HepG2 (cell line): ENCODE data around the gene ARPC1A. TPM values are rescaled to one million over a fixed set of nuclear protein-coding genes. Genes with fewer than 3 reads are reported as not detected.
A peak's percentile ranks its signal among the peaks of the same experiment; 100 is the strongest.

Experiments used
- ARHGAP35 ChIP-seq: sonication (generic); formaldehyde crosslinking; IDR thresholded peaks from 2 replicates; pipeline ENCODE4 v1.9.0; 2022; ENCODE audit warnings: mild to moderate bottlenecking, inconsistent platforms, moderate library complexity, missing genetic modification reagents, borderline replicate concordance
- ASH2L ChIP-seq: fragments of 300-600, 200-600 bp; sonication (generic); IDR thresholded peaks from 2 replicates; pipeline ENCODE4 v1.7.0; 2017; ENCODE audit warnings: low read depth, mild to moderate bottlenecking, moderate library complexity, mixed read lengths, low read length; ENCODE audit not compliant: insufficient read length
- CHD4 ChIP-seq: fragments of 200-600 bp; sonication (generic); IDR thresholded peaks from 2 replicates; pipeline ENCODE4 v1.7.0; 2017; ENCODE audit warnings: mild to moderate bottlenecking, low read length, borderline replicate concordance
- HNF4G ChIP-seq, 2 experiments: sonication (generic) in 1 of 2; formaldehyde crosslinking in 1 of 2; IDR thresholded peaks; 2 replicates each; pipeline versions ENCODE4 v1.4.0 to v1.6.1; 2011 to 2020; ENCODE audit warnings: borderline replicate concordance in 2 of 2, low read depth in 2 of 2, mild to moderate bottlenecking in 2 of 2, low read length in 1 of 2, missing genetic modification reagents in 1 of 2, moderate library complexity in 1 of 2
- KAT7 ChIP-seq: IDR thresholded peaks from 2 replicates; pipeline ENCODE4 v1.6.1; 2018; ENCODE audit warnings: borderline replicate concordance, missing compliant biosample characterization
- POLR2AphosphoS2 ChIP-seq: IDR thresholded peaks from 2 replicates; pipeline ENCODE4 v1.6.1; 2011; ENCODE audit warnings: low read depth, low read length, improper control_type of control experiment
- SIX4 ChIP-seq: sonication (generic); formaldehyde crosslinking; IDR thresholded peaks from 2 replicates; pipeline ENCODE4 v1.4.0; 2020; ENCODE audit warnings: missing genetic modification reagents
- SKI ChIP-seq: fragments of 450-650 bp; IDR thresholded peaks from one replicate; pipeline ENCODE4 v1.6.1; 2018; ENCODE audit warnings: mild to moderate bottlenecking; ENCODE audit not compliant: partially characterized antibody
- SMAD3 ChIP-seq: sonication (generic); formaldehyde crosslinking; IDR thresholded peaks from 2 replicates; pipeline ENCODE4 v1.4.0; 2020; ENCODE audit warnings: missing genetic modification reagents
- SMARCC2 ChIP-seq: fragments of 450-650 bp; IDR thresholded peaks from 2 replicates; pipeline ENCODE4 v1.6.1; 2017; ENCODE audit warnings: antibody characterized with exemption, mild to moderate bottlenecking
- ZNF274 ChIP-seq: sonication (generic); formaldehyde crosslinking; IDR thresholded peaks from 2 replicates; pipeline ENCODE4 v1.5.1; 2020; ENCODE audit warnings: mild to moderate bottlenecking, missing genetic modification reagents
- ZNF30 ChIP-seq: sonication (generic); formaldehyde crosslinking; IDR thresholded peaks from 2 replicates; pipeline ENCODE4 v1.5.0; 2020; ENCODE audit warnings: mild to moderate bottlenecking, missing genetic modification reagents
- ZNF530 ChIP-seq: sonication (generic); formaldehyde crosslinking; IDR thresholded peaks from 2 replicates; pipeline ENCODE4 v1.5.0; 2020; ENCODE audit warnings: low read depth, mild to moderate bottlenecking, missing genetic modification reagents
- ZNF549 ChIP-seq: sonication (generic); formaldehyde crosslinking; IDR thresholded peaks from 2 replicates; pipeline ENCODE4 v1.5.0; 2020; ENCODE audit warnings: missing genetic modification reagents
- ZNF563 ChIP-seq: sonication (generic); formaldehyde crosslinking; IDR thresholded peaks from 2 replicates; pipeline ENCODE4 v1.8.0; 2022; ENCODE audit warnings: mild to moderate bottlenecking, moderate library complexity, missing genetic modification reagents
- polyA plus RNA-seq, 8 experiments: library from polyadenylated mRNA; depleted of rRNA in 3 of 8; stranded (reverse) in 7 of 8; unstranded in 1 of 8; fragments of >200 nt; fragmentation: Illumina TruSeq in 4 of 8; extraction: Trizol in 4 of 8; gene quantifications; 2 replicates each; pipeline versions ENCODE4 v1.2.1 to v1.2.3, GENCODE V29; 2011 to 2016; ENCODE audit warnings: low read depth in 4 of 8, missing spikeins in 1 of 8, mixed read lengths in 1 of 8; ENCODE audit not compliant: insufficient read depth in 1 of 8
- total RNA-seq, 5 experiments: library from RNA; depleted of rRNA; stranded (reverse); fragments of >200 nt; fragmentation: Illumina TruSeq; extraction: Trizol; gene quantifications; 2 replicates each; pipeline ENCODE4 v1.2.3, GENCODE V29; 2016; ENCODE audit warnings: low read depth in 1 of 5
- TF ChIP-seq, protein P1 (sequence below): sonication (generic); formaldehyde crosslinking; IDR thresholded peaks from 2 replicates; pipeline ENCODE4 v1.4.0; 2020; ENCODE audit warnings: mild to moderate bottlenecking, missing genetic modification reagents, borderline replicate concordance
- TF ChIP-seq, protein P2 (sequence below): sonication (generic); formaldehyde crosslinking; IDR thresholded peaks from 2 replicates; pipeline ENCODE4 v1.4.0; 2020; ENCODE audit warnings: mild to moderate bottlenecking, missing genetic modification reagents
- TF ChIP-seq, protein P3 (sequence below): sonication (generic); formaldehyde crosslinking; IDR thresholded peaks from 2 replicates; pipeline ENCODE4 v1.4.0; 2020; ENCODE audit warnings: mild to moderate bottlenecking, missing genetic modification reagents
- TF ChIP-seq, protein P4 (sequence below): IDR thresholded peaks from 2 replicates; pipeline ENCODE4 v1.6.1; 2018; ENCODE audit warnings: missing genetic modification reagents

ARPC1A gene
- total and polyA plus RNA-seq, 2 of the 13 experiments (the other 11 are each of a cell fraction or from before 2014, with no cell fraction given), result 44.3 to 88.5 TPM

DNA sequence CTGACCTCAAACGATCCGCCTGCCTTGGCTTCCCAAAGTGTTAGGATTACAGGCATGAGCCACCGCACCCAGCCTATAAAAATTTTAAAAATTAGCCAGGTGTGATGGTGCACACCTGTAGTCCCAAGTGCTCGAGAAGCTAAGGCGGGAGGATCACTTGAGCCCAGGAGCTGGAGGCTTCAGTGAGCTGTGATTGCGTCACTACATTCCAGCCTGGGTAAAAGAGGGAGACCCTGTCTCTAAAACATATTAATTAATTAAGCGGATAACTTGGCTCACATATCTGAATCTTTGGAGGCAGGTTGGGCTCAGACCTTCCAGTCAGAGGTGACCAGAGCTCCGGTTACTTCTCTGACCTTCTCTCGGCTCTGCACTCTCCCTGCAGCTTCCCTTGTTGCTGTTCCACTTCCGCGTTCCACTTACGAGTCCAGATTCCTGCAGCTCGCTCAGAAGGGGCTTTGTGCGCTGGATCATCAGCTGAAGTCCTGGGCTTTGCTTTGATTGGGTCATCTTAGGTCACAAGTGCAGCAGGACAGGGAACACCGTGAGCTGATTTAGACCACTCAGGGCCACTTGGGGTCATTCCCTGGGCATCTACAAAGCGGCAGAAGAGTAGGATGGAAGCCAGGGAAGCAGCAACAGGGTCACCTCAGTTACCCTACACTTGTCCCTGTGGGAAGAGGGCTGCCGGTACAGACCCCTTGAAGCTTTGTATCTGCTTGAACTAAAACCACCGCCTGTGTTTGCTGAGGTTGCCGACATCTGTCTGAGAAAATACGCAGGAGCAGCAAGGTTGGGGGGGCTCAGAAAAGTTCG is 46.8 kb downstream of the ARPC1A start (continued):
- TF ChIP-seq, protein P1, sequence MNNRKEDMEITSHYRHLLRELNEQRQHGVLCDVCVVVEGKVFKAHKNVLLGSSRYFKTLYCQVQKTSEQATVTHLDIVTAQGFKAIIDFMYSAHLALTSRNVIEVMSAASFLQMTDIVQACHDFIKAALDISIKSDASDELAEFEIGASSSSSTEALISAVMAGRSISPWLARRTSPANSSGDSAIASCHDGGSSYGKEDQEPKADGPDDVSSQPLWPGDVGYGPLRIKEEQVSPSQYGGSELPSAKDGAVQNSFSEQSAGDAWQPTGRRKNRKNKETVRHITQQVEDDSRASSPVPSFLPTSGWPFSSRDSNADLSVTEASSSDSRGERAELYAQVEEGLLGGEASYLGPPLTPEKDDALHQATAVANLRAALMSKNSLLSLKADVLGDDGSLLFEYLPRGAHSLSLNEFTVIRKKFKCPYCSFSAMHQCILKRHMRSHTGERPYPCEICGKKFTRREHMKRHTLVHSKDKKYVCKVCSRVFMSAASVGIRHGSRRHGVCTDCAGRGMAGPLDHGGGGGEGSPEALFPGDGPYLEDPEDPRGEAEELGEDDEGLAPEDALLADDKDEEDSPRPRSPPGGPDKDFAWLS (CRISPR knock-in tag), result no peak
- TF ChIP-seq CHD4, result no peak
- TF ChIP-seq ZNF274 (CRISPR knock-in tag), result no peak
- TF ChIP-seq POLR2AphosphoS2, result no peak
- TF ChIP-seq SMAD3, result peak; percentile 67; the same call in 1 of the 2 replicates
- TF ChIP-seq SKI, result peak; percentile 11
- no peak for TF ChIP-seq ZNF30 (CRISPR knock-in tag)
- TF ChIP-seq, protein P2, sequence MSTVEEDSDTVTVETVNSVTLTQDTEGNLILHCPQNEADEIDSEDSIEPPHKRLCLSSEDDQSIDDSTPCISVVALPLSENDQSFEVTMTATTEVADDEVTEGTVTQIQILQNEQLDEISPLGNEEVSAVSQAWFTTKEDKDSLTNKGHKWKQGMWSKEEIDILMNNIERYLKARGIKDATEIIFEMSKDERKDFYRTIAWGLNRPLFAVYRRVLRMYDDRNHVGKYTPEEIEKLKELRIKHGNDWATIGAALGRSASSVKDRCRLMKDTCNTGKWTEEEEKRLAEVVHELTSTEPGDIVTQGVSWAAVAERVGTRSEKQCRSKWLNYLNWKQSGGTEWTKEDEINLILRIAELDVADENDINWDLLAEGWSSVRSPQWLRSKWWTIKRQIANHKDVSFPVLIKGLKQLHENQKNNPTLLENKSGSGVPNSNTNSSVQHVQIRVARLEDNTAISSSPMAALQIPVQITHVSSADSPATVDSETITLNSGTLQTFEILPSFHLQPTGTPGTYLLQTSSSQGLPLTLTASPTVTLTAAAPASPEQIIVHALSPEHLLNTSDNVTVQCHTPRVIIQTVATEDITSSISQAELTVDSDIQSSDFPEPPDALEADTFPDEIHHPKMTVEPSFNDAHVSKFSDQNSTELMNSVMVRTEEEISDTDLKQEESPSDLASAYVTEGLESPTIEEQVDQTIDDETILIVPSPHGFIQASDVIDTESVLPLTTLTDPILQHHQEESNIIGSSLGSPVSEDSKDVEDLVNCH (CRISPR knock-in tag), result no peak
- TF ChIP-seq SIX4 (CRISPR knock-in tag), result no peak
- TF ChIP-seq ZNF549, result no peak
- TF ChIP-seq, protein P3, sequence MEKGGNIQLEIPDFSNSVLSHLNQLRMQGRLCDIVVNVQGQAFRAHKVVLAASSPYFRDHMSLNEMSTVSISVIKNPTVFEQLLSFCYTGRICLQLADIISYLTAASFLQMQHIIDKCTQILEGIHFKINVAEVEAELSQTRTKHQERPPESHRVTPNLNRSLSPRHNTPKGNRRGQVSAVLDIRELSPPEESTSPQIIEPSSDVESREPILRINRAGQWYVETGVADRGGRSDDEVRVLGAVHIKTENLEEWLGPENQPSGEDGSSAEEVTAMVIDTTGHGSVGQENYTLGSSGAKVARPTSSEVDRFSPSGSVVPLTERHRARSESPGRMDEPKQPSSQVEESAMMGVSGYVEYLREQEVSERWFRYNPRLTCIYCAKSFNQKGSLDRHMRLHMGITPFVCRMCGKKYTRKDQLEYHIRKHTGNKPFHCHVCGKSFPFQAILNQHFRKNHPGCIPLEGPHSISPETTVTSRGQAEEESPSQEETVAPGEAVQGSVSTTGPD (CRISPR knock-in tag), result no peak
- no peak; the same call in 1 of the 2 replicates for TF ChIP-seq ARHGAP35 (CRISPR knock-in tag)
- TF ChIP-seq SMARCC2, result no peak
- no peak for TF ChIP-seq ZNF530 (CRISPR knock-in tag)
- peak; percentile 61 for TF ChIP-seq HNF4G (IDR thresholded peaks at IDR 0.05; ENCODE audit: borderline replicate concordance, low read depth, low read length)
- peak; percentile 58; the same call in 1 of the 2 replicates for TF ChIP-seq HNF4G (CRISPR knock-in tag; IDR thresholded peaks at IDR 0.05; ENCODE audit: borderline replicate concordance, low read depth)
- no peak for TF ChIP-seq KAT7
- peak; percentile 44 for TF ChIP-seq ASH2L
- TF ChIP-seq ZNF563, result no peak
- TF ChIP-seq, protein P4, sequence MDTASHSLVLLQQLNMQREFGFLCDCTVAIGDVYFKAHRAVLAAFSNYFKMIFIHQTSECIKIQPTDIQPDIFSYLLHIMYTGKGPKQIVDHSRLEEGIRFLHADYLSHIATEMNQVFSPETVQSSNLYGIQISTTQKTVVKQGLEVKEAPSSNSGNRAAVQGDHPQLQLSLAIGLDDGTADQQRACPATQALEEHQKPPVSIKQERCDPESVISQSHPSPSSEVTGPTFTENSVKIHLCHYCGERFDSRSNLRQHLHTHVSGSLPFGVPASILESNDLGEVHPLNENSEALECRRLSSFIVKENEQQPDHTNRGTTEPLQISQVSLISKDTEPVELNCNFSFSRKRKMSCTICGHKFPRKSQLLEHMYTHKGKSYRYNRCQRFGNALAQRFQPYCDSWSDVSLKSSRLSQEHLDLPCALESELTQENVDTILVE (CRISPR knock-in tag), result no peak
